GM18867 (cell line): Measurements from ENCODE around the gene MTG1.
"Not testable (repeated sequence)": the region's sequence is repeated elsewhere in the genome, so short reads cannot be mapped to it uniquely, and the experiment has no call there.

Experiments used
- ATAC-seq: cut with Tn5 transposase; IDR thresholded peaks from one replicate; pipeline ENCODE4 v1.9.1; 2021; ENCODE audit warnings: mild to moderate bottlenecking, moderate library complexity; ENCODE audit not compliant: unreplicated experiment

MTG1 gene

DNA sequence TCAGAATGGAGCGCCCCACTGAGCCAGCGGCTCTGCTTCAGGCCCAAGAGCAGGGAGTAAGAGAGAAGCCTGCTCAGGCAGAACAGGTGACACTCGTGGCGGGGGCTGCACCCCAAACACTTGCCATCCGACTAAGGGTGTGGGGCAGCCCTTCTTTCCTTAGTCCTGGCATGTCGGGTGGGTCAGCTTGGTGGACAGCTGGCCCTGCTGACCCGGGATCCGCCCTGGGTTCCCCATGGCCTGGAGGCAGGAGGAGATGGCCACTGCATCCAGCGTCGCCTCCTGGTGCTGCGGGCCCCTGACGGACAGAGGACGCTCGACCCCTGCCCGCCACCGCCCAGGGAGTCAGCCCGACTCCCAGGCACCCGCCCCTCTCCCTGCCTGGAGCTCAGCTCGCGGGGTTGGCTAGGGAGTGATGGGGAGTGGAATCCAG, 16.1 kb upstream of the MTG1 start:
- ATAC-seq: no peak

DNA sequence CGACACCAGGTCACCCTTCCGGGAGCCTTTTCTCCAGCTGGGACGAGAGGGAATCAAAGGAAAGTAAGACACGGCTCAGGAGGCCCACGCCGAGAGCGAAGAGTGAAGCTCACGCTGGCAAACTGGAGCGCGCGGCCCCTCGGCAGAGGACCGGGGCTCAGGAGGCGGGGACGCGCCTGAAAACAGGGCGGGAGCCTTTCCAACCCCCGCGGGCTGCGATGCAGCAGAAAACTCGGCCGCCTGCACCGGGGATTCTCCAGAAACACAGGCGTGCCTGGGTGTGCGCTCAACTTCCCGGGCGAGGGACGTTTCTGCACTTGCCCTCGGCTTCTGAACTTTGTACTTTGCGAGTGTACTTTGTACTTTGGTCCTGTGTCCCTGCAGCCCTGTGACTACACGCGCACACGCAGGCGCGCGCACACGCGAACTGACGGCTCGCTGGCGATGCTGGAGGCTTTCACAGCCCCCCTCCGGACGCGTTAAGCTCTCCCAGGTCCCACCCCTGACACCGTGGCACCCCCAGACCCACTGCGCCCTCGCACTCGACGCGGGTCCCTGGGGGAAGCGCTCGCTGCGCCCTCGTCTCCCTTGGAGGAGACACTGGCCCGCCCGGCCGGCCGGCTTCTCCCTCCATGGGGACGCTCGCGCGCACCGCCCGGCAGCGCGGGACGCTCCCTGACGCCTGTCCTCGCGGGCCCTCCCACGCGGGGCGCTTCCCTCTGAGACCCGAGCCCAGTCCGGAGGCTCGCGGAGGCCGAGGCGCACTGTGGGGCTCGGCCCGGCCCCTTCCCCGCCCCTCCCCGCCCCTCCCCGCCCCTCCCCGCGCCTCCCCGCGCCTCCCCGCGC, 15.5 kb upstream of the MTG1 start:
- peak; percentile 52 for ATAC-seq

DNA sequence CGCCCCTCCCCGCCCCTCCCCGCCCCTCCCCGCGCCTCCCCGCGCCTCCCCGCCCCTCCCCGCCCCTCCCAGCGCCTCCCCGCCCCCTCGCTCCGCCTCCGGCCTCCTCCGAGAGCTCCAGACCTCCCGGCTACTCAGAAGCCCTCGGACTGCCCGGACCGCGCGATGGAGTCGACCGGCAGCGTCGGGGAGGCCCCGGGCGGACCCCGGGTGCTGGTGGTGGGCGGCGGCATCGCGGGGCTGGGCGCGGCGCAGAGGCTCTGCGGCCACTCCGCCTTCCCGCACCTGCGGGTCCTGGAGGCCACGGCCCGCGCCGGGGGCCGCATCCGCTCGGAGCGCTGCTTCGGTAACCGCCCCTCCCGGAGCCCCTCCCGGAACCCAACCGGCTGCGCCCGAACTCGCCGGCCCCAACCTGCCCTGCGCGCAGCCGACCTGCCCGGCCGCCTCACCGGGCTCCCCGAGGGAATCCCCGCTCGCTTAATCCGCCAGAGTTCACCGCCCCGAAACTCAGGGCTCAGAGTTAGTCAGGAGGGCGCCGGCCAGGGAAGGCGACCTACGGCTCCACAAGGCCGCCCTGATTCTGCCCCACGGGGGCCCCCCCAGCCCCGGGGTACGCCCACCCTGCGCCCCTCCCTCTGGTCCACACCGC, 14.7 kb upstream of the MTG1 start, which contains the start of gene PAOX:
Gene PAOX (plus strand): TSS at position 111 of the 649 bp plus-strand sequence. CDS start 55 bp downstream, at position 166.
- ATAC-seq: peak; percentile 56

GRCh38 chr10:133379801-133380666, 13.9 kb upstream of the MTG1 start:
- no peak for ATAC-seq

GRCh38 chr10:133381036-133381435, 12.9 kb upstream of the MTG1 start:
- no peak for ATAC-seq

- ATAC-seq: no peak
Measured at GRCh38 chr10:133383551-133383950, 10.4 kb upstream of the MTG1 start.

GRCh38 chr10:133384071-133384470, 9.9 kb upstream of the MTG1 start:
- ATAC-seq: no peak

DNA sequence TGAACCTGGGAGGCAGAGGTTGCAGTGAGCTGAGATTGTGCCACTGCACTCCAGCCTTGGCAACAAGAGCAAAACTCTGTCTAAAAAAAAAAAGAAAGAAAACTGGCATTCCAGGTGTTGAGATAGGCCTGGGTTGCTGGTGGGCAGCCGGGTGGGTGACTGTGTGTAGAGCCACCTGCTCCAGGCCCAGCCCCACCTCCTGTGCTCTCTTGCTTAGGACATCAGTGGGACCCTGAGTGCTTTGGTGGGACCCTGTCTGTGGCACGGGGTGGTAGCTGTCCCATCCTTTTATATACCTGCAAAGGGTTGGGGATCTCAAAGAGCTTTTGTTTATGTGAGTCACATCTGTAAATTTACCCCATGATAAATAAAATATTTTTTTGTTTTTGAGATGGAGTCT, 8.7 kb upstream of the MTG1 start:
- ATAC-seq: no peak

GRCh38 chr10:133386951-133387350, 7.0 kb upstream of the MTG1 start:
- ATAC-seq: not testable (repeated sequence)

DNA sequence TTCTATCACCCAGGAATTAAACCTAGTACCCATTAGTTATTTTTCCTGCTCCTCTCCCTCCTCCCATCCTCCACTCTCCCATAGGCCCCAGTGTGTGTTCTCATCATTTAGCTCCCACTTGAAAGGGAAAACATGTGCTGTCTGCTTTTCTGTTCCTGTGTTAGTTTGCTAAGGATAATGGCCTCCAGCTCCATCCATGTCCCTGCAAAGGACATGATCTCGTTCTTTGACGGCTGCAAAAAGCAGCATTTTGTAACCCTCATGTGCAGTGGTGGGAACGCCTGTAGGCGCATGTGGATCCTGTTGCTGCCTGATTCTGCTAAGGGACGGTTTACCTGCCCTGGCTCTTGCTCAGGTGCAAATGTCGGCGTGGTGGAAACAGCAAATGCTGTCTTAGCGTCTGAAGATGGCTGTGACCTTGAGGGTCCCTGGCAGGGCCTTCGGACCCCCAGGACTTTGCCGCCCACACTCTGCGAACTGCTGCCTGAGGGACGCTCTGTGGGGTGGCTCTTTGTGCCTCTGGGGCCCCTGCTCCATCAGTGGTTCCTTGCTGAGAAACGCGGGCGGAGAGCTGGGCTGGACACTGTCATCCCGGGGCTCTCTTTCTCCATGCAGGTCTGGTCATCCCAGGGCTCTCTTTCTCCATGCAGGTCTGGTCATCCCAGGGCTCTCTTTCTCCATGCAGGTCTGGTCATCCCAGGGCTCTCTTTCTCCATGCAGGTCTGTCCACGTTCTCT, 5.6 kb upstream of the MTG1 start:
- peak; percentile 6 for ATAC-seq

- ATAC-seq: peak; percentile 82
Measured at GRCh38 chr10:133388973-133389818, 4.8 kb upstream of the MTG1 start.

DNA sequence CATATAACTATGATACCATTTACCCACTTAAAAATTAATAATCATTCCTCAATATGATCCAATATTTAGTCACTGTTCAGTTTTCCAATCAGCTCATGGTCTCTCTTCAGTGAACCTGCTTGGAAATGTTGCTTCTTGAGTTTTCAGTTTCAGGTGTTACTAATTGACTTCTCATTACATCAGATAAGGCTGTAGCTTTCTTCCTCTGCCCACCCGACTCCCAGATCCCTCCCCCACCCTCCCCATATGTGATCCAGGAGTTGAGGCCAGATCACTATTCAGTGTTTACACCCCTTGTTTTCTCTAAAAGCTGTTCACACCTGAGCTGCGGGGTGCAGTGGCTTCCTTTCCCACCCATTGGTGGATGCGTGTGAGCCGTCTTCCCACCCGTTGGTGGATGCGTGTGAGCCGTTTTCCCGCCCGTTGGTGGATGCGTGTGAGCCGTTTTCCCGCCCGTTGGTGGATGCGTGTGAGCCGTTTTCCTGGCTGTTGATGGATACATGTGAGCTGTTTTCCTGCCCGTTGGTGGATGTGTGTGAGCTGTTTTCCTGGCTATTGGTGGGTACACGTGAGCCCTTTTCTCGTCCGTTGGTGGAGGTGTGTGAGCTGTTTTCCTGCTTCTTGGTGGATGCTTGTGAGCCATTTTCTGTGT, 3.2 kb upstream of the MTG1 start:
- ATAC-seq: no peak

DNA sequence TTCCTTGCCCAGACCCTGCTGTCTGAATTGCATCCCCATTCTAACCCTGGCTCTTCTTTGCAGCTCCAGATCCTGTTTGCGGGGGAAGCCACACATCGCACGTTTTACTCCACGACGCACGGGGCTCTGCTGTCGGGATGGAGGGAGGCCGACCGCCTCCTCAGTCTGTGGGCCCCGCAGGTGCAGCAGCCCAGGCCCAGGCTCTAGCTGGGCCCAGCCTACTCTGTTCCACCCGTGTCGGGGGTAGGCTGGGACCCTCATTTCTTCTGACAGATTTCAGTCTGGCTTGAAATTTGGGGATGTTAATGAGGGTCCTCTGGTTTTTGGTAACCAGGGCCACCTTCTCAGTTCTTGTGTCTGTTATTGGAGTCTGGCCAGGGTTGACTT, 2.7 kb upstream of the MTG1 start:
- no peak for ATAC-seq

GRCh38 chr10:133391761-133392518, 2.0 kb upstream of the MTG1 start:
- ATAC-seq: no peak

DNA sequence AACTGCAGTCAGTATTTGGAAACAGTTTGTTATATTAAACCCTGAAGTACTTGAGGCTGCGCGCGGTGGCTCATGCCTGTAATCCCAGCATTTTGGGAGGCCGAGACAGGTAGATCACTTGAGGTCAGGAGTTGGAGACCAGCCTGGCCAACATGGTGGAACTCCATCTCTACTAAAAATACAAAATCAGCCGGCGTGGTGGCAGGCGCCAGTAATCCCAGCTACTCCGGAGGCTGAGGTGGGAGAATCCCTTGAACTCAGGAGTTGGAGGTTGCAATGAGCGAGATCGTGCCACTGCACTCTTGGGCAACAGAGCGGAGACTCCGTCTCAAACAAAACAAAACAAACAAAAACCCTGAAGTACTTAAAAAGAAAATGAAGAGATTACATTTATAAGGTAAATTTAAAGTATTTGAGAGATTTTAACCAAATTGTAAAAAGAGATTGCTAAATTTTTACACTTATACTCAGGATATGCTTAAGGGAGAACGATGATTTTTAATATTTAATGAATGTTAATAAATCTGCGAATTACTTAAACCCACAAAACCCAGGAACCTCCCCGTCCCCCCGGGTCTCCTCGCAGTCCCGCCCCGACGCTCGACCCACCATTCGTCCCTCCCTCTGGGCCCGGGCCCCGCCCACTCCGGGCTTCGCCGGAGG, 425 bp upstream of the MTG1 start:
- ATAC-seq: no peak

- ATAC-seq: no peak
Measured at GRCh38 chr10:133394801-133395221, 854 bp downstream of the MTG1 start.

DNA sequence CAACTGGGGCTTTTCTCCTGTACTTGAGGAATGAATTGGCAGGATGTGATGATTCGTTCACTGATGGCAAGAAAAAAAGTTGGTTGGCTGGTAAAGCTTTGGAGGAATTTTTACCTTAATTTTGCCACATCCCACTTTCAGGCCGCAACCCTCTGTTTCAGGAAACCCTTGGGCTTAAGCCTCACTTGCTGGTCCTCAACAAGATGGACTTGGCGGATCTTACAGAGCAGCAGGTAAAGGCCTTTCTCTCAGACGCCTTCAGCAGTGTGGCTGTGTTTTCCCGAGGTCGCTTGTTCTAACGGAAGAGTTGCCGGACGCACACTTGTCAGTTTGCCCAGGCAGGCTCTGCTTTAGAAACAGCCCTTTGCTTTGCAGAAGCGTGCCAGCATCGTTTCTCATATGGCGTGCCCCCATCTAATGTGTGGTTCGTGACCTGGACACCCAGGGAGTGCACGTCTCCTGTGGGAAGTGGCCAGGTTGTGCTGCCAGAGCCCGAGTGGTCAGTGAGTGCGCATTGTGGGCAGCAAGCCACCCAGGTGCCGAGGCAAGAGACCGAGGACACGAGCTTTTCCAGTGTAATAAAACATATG, 2.2 kb downstream of the MTG1 start:
- no peak for ATAC-seq

DNA sequence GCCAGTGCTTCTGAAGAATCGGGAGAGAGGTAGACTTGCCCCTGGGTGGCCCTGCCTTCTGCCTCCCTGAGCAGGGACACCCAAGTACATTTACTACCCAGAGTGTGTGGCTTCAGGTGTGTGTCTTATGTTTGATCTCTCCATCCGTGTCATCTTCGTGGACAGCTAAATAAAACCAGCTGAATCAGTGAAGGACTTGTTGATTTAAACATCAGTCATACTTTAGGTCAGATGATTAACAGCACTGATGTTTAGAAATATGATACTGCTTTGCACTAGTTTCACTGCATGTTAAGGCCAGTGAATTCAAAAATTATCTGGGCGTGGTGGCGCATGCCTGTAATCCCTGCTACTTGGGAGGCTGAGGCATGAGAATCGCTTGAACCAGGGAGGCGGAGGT, 4.0 kb downstream of the MTG1 start:
- no peak for ATAC-seq
